Loucy (cell line): ENCODE measurements around the gene PRSS2.

ENCODE experiments used
- H2AFZ ChIP-seq: fragments of 200-600 bp; sonication (generic); 2 replicates; pipeline ENCODE4 v1.6.0; 2016; ENCODE audit warnings: antibody characterized with exemption, mild to moderate bottlenecking, low read length, moderate library complexity
- H3F3A ChIP-seq: fragments of 200-600 bp; 2 replicates; pipeline ENCODE4 v1.6.0; 2016; ENCODE audit warnings: antibody characterized with exemption, low read depth, mild to moderate bottlenecking
- H3K27me3 ChIP-seq: fragments of 200-600 bp; sonication (generic); 2 replicates; pipeline ENCODE4 v1.6.1; 2014; ENCODE audit warnings: low read length, mild to moderate bottlenecking; ENCODE audit not compliant: insufficient read depth, poor library complexity, severe bottlenecking
- H3K36me3 ChIP-seq: fragments of 200-600 bp; sonication (generic); 2 replicates; pipeline ENCODE4 v1.6.1; 2016; ENCODE audit warnings: low read length; ENCODE audit not compliant: insufficient read depth
- H3K4me1 ChIP-seq: fragments of 200-600 bp; sonication (generic); 2 replicates; pipeline ENCODE4 v1.5.1; 2014; ENCODE audit warnings: low read length, mild to moderate bottlenecking; ENCODE audit not compliant: insufficient read depth, poor library complexity, severe bottlenecking
- H3K4me2 ChIP-seq: fragments of 200-600 bp; sonication (generic); 2 replicates; pipeline ENCODE4 v1.6.0; 2014; ENCODE audit warnings: antibody characterized with exemption, low read length, low read depth, mild to moderate bottlenecking; ENCODE audit not compliant: poor library complexity, severe bottlenecking
- H3K4me3 ChIP-seq: fragments of 200-600 bp; sonication (generic); 2 replicates; pipeline ENCODE4 v1.5.1; 2014; ENCODE audit warnings: low read length, mild to moderate bottlenecking, mixed read lengths; ENCODE audit not compliant: poor library complexity, severe bottlenecking
- H3K79me2 ChIP-seq: fragments of 200-600 bp; sonication (generic); 2 replicates; pipeline ENCODE4 v1.6.1; 2014; ENCODE audit warnings: low read length; ENCODE audit not compliant: insufficient read depth
- H3K9ac ChIP-seq: fragments of 200-600 bp; sonication (generic); 2 replicates; pipeline ENCODE4 v1.6.0; 2014; ENCODE audit warnings: mild to moderate bottlenecking, low read depth, low read length, moderate library complexity; ENCODE audit not compliant: poor library complexity, severe bottlenecking
- H3K9me2 ChIP-seq: fragments of 200-600 bp; sonication (generic); replicated peaks from 2 replicates; pipeline ENCODE4 v1.6.1; 2016; ENCODE audit warnings: low read depth, low read length, mixed read lengths
- H3K9me3 ChIP-seq: fragments of 200-600 bp; sonication (generic); 2 replicates; pipeline ENCODE4 v1.6.1; 2014; ENCODE audit warnings: mild to moderate bottlenecking, antibody characterized with exemption, low read length, low read depth; ENCODE audit not compliant: insufficient read depth
- H4K20me1 ChIP-seq: fragments of 200-600 bp; sonication (generic); 2 replicates; pipeline ENCODE4 v1.6.0; 2014; ENCODE audit warnings: antibody characterized with exemption, low read length, mild to moderate bottlenecking; ENCODE audit not compliant: insufficient read depth, poor library complexity, severe bottlenecking
- EZH2phosphoT487 ChIP-seq: fragments of 200-600 bp; IDR thresholded peaks from 2 replicates; pipeline ENCODE4 v1.6.1; 2018; ENCODE audit warnings: antibody characterized with exemption, mild to moderate bottlenecking, moderate library complexity, borderline replicate concordance
- TF ChIP-seq, protein P1 (sequence below): fragments of 200-600 bp; sonication (generic); conservative IDR thresholded peaks from 2 replicates; pipeline ENCODE4 v1.5.1; 2014; ENCODE audit warnings: mild to moderate bottlenecking, antibody characterized with exemption, low read length

PRSS2 gene

DNA sequence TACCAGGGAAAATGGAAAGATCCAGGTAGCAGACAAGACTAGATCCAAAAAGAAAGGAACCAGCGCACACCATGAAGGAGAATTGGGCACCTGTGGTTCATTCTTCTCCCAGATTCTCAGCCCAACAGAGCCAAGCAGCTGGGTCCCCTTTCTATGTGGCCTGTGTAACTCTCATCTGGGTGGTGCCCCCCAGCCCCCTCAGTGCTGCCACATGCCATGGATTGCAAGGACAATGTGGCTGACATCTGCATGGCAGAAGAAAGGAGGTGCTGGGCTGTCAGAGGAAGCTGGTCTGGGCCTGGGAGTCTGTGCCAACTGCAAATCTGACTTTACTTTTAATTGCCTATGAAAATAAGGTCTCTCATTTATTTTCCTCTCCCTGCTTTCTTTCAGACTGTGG lies 21.4 kb downstream of the PRSS2 start:
- H3K9me2 ChIP-seq, result no peaks in the 10 kb centered on the region
- no peaks in the 10 kb centered on the region for H3K4me1 ChIP-seq
- peaks cover 10% of the 10 kb centered on the region for H3K79me2 ChIP-seq
- no peak overlapping the region for H3K9ac ChIP-seq
- peaks cover 1% of the 10 kb centered on the region for H4K20me1 ChIP-seq
- H3K4me2 ChIP-seq, result no peak overlapping the region
- peaks cover 10% of the 10 kb centered on the region for H3K27me3 ChIP-seq
- H2AFZ ChIP-seq, result no peak overlapping the region
- no peaks in the 10 kb centered on the region for H3K9me3 ChIP-seq
- peaks cover 9% of the 10 kb centered on the region for H3K36me3 ChIP-seq
- no peaks in the 10 kb centered on the region for H3F3A ChIP-seq
- no peak overlapping the region for H3K4me3 ChIP-seq
- TF ChIP-seq, protein P1, sequence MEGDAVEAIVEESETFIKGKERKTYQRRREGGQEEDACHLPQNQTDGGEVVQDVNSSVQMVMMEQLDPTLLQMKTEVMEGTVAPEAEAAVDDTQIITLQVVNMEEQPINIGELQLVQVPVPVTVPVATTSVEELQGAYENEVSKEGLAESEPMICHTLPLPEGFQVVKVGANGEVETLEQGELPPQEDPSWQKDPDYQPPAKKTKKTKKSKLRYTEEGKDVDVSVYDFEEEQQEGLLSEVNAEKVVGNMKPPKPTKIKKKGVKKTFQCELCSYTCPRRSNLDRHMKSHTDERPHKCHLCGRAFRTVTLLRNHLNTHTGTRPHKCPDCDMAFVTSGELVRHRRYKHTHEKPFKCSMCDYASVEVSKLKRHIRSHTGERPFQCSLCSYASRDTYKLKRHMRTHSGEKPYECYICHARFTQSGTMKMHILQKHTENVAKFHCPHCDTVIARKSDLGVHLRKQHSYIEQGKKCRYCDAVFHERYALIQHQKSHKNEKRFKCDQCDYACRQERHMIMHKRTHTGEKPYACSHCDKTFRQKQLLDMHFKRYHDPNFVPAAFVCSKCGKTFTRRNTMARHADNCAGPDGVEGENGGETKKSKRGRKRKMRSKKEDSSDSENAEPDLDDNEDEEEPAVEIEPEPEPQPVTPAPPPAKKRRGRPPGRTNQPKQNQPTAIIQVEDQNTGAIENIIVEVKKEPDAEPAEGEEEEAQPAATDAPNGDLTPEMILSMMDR, result no peak
- TF ChIP-seq EZH2phosphoT487, result no peak

DNA sequence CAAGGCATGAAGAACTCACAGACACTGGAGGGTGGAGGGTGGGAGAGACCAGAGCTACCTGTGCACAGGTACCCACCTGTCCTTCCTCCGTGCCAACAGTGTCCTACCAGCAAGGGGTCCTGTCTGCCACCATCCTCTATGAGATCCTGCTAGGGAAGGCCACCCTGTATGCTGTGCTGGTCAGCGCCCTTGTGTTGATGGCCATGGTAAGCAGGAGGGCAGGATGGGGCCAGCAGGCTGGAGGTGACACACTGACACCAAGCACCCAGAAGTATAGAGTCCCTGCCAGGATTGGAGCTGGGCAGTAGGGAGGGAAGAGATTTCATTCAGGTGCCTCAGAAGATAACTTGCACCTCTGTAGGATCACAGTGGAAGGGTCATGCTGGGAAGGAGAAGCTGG lies 21.8 kb downstream of the PRSS2 start:
- H2AFZ ChIP-seq, result no peak overlapping the region
- H4K20me1 ChIP-seq, result peaks cover 4% of the 10 kb centered on the region
- peaks cover 15% of the 10 kb centered on the region for H3K79me2 ChIP-seq
- H3K27me3 ChIP-seq, result peaks cover 15% of the 10 kb centered on the region
- no peaks in the 10 kb centered on the region for H3F3A ChIP-seq
- no peaks in the 10 kb centered on the region for H3K9me3 ChIP-seq
- H3K9me2 ChIP-seq, result no peaks in the 10 kb centered on the region
- H3K9ac ChIP-seq, result no peak overlapping the region
- peaks cover 14% of the 10 kb centered on the region for H3K36me3 ChIP-seq
- H3K4me2 ChIP-seq, result no peak overlapping the region
- H3K4me1 ChIP-seq, result no peaks in the 10 kb centered on the region
- H3K4me3 ChIP-seq, result no peak overlapping the region
- no peak for TF ChIP-seq EZH2phosphoT487
- TF ChIP-seq, protein P1, result no peak

DNA sequence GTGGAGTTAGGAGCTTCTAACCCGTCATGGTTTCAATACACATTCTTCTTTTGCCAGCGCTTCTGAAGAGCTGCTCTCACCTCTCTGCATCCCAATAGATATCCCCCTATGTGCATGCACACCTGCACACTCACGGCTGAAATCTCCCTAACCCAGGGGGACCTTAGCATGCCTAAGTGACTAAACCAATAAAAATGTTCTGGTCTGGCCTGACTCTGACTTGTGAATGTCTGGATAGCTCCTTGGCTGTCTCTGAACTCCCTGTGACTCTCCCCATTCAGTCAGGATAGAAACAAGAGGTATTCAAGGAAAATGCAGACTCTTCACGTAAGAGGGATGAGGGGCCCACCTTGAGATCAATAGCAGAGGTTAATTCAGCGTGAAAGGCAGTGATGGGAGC lies 22.4 kb downstream of the PRSS2 start:
- Histone ChIP-seq H3K27me3 (peaks cover 21% of the 10 kb centered on the region), H3F3A (no peaks in the 10 kb centered on the region), H4K20me1 (peaks cover 4% of the 10 kb centered on the region), H3K4me3 (no peak overlapping the region), H3K9me2 (no peaks in the 10 kb centered on the region), H3K79me2 (peaks cover 21% of the 10 kb centered on the region), H3K36me3 (peaks cover 20% of the 10 kb centered on the region), H3K9me3 (no peaks in the 10 kb centered on the region), H2AFZ (no peak overlapping the region), H3K9ac (no peak overlapping the region), H3K4me1 (no peaks in the 10 kb centered on the region), H3K4me2 (no peak overlapping the region)
- no peak for TF ChIP-seq EZH2phosphoT487
- TF ChIP-seq, protein P1, result no peak
